Activated T-helper 9 cell treated with anti-CD3 and anti-CD28 coated beads, Interleukin-2, amount 50 U/mL, for 16 hours (primary cell): ENCODE data around the gene ZNF205.

Experiments
- DNase-seq: peaks from one replicate; pipeline ENCODE4 v3.0.0-alpha.2; 2020; ENCODE audit warnings: low read depth

ZNF205 gene

DNA sequence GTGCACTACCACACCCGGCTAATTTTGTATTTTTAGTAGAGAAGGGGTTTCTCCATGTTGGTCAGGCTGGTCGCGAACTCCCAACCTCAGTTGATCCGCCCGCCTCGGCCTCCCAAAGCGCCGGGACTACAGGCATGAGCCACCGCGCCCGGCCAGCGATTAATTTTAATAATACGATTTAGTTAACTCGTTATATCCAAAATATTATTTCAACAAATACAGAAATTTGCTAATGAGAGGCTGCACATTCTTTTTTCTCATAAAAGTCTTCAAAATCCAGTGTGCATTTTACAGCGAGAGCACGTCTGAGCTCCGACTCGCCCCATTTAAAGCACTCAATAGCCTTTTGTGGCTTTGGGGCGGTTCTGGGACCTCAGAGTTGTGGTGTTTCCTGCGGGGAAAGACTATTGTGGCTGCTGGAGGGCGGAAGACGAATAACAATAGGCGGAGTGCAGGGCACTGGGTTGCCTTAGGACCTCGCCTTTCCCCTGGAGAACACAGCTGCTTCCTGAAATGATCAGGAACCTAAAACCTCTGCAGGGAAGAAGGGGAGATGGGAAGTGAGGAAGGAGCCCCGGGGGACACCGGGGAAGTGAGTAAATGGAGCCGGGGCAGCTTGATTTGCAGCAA, 10.4 kb upstream of the ZNF205 start:
- DNase-seq = no peak

DNA sequence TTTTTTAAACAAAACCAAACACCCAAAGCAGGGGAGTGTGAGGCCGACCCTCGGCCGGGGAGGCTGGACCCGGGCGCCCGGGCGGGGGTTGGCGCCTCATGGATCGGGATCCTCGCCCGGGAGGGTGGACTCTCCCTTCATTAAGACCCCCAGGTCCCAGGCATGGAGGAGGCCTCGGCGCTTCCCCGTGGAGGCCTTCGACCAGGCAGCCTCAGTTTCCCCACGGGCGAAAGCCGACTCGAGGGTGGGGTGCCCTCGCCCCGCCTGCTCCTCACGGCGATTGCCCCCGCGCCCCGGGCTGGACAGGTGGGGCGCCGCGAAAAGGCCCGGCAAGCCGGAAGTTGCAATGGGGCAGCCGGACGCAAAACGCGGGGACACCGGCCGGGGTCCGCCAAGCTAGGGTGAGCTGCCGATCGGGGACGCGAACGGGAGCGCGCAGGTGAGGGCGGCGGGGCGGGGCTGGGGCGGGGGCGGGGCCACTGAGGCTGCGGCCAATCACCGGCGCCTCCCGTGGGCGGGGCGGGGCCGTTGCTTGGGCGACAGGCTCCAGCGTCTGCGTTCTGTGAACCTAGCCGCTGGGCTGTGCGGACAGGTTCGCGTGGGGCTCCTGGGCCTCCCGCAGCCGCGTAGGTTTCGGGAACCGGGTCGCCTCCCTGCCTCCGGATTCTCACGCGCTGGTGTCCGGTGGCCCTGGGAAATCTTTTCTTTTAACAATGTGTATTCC, 6.0 kb upstream of the ZNF205 start:
- peak; percentile 91 for DNase-seq

DNA sequence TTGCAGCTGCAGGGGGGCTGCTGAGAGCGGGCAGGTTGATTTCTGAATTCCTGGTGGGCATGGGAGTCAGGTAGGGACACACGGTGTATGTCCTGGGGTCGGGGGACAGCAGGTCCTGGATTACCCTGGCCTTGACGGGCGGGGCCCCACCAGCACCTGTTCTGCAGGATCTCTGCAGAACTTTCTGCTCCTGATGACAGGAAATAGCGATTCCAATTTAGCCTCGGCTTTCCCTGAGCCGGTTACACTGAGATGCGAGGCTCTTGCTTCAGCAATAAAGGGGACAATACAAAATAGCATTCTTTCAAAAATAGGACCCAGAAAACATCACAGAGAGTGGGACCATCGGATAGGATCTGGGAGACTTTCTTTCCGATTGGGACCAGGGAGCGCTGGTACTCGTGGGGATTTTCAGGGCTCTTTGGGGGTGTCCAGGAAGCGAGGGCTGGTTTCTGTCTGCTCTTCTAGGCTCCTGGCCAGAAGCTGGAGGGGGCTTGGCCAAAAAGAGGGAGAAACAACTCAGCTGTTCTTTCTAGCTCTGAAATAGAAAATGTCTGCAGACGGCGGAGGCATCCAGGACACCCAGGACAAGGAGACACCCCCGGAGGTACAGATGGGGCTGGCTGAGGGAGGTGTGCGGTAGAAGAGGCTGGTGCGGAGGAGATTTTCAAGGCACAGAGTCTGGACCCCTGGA, 642 bp downstream of the ZNF205 start:
- DNase-seq = no peak

DNA sequence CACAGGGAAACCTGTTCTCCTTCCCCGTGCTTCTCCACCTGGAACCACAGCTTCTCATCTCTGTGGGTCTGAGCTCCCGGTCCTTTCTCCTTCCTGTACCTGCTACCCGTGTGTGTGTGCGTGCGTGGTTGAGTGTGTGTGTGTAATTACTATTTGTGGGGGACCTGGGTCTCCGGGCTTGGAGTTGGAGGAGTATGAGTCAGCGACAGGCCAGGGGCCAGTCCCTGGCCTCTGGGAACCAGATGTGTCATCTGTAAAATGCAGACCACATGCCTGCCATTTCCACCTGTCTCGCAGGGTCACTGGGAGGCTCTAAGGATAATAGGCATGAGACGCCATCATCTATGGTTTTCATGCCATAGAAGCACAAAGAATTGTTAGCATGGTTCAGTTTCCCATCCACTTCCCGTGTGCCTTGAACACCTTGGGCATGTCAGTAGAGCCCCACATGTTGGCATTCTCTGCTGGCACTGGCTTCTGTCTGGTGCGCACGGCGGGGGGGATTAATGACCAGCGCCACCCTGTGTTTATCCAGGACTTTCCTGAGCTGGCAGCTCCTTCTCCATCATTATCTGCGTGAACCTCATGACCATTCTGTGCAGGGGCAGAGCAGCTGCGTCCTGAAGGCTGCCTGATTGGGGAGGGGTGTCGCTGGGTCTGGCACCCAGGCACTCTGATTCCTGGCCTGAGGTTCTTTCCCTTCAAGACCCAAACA, 1.5 kb downstream of the ZNF205 start:
- no peak for DNase-seq

DNA sequence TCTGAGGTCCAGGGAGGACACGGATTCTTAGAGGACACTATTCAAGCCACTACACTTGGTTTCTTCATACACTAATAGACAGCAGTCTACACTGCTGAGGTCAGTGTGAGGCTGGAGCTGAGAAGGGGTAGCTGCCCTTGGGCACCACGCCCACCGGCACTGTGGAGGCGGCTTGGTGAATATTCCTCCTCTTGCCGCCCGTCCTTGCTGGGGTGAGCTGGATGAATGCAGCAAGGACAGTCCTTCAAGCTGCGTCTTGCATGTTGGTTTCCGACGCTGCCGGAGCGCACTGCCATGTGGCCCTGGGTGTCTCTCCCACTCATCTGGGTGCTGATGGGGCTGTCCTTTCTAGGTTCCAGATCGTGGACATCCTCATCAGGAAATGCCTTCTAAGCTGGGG, 2.6 kb downstream of the ZNF205 start:
- DNase-seq = no peak

DNA sequence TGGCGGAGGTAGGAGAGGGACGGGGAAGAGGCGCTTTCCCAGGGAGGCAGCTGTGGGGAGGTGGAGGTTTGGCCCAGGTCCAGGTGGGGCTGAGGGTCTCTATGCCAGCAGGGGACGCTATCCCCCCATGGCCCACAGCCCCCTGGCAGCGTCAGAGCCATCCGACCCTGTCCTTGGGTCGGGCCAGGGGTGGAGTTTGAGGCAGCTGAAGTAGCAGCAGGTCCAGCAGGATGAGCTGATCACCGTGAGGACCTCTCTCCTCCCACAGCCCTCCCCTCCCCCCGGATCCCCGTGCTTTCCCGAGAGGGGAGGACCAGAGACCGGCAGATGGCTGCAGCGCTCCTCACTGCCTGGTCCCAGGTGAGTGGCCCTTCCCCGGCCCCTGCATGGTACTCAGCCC, 3.2 kb downstream of the ZNF205 start:
- no peak for DNase-seq

DNA sequence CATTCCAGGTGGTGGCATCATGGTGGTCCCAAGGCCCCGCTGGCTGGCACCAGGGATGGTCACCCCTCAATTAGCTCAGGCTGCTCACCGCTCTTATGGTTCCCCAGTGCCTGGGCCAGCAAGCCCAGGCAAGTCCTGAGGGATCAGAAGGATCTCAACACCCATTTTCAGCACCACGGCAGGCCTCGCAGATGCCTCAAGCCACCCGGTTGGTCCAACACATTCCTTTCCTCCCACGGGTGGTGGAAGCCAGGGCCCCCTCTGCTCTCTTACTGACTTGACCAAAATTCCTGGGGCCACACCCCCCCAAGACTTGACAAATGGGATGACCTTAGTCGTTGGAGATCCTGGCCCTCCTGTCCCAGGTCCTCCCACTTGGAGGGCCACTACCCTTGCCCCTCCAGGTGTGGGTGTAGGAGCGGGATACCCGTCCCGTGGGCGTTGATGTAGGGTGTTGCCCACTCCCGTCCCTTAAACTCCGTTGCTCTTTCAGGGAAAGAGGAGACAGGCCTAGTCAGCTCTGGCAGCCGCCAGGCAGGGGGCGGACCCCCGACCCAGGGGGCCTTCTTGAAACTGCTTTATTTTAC, 5.9 kb downstream of the ZNF205 start:
- no peak for DNase-seq

DNA sequence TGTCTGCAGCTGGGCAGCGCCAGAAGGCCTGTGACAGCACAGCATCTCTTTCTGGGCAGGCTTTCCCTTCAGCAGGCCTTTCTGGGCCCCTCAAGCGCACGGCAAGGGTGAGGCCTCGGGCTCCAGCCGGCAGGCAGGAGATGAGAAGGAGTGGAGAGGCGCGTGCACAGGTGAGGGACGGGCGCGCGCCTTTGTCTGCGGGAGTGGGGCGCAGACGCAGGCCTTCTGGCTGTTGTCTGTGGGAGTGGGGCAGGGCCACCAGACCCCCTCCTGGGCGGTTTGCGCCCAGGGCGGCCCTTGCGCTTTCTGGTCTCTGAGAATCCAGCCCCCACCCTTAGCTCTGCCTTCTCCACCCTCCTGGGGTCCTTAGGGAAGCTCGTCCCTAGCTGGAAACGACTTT, 6.5 kb downstream of the ZNF205 start:
- no peak for DNase-seq

DNA sequence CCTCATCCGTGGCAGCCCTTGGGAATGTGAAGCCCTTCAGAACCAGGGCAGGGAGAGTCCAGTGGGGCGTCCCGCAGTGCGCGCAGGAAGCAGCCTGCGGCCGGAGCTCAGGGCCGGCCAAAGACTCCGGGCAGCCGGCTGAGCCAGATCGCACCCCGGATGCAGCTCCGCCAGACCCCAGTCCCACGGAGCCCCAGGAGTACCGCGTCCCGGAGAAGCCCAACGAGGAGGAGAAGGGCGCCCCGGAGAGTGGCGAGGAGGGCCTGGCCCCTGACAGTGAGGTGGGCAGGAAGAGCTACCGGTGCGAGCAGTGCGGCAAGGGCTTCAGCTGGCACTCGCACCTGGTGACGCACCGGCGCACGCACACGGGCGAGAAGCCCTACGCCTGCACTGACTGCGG, 6.9 kb downstream of the ZNF205 start:
- DNase-seq = no peak

DNA sequence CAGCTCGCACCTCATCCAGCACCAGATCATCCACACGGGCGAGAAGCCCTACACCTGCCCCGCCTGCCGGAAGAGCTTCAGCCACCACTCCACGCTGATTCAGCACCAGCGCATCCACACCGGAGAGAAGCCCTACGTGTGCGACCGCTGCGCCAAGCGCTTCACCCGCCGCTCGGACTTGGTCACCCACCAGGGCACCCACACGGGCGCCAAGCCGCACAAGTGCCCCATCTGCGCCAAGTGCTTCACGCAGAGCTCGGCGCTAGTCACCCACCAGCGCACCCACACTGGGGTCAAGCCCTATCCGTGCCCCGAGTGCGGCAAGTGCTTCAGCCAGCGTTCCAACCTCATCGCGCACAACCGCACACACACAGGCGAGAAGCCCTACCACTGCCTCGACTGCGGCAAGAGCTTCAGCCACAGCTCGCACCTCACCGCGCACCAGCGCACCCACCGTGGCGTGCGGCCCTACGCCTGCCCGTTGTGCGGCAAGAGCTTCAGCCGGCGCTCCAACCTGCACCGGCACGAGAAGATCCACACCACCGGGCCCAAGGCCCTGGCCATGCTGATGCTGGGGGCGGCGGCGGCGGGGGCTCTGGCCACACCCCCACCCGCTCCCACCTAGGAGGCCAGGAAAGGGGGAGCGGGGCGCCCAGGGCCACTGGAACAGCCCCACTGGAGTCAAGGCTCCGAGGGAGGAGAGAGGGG, 7.5 kb downstream of the ZNF205 start:
- no peak for DNase-seq

DNA sequence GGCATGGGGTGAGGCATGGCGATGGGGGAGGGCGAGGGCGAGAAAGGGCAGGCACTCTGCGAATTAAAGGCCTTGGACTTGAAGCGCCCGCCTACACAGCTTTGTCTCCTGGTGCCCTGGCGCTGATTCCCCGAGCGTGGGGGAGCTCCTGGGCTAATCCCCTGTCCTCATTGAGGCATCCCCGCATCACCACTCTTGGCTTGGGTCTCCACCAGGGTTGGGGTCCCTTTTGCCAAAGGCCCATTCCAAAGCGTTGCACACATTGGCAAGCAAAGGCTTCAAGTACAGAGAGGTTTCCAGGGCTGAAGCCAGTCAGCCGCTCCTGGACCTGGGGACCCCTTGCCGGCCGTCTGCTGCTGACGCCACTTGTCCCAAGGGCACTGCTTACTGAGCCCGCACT, 8.0 kb downstream of the ZNF205 start:
- DNase-seq = no peak

DNA sequence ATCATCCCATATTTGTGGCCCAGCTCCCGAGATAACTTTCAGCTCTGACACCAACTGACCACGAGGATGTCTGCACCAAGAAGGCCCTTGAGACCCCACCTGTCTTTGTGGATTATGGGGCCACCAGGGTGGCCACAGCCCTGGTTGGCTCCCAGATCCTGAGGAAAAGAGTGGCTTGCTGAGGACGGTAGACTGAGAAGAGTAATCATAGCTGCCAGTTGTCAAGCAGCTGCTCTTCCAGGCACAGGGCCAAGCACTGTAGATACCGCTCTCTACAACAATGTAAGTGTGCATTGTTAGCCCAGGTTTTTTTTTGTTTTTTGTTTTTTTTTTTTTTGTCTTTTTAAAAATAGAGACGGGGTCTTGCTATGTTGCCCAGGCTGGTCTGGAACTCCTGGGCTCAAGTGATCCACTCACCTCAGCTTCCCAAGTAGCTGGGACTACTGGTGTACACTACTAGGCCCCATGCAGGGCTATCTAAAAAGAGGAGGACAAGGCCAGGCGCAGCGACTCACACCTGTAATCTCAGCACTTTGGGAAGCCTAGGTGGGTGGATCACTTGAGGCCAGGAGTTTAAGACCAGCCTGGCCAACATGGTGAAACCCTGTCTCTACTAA, 9.6 kb downstream of the ZNF205 start:
- no peak for DNase-seq

DNA sequence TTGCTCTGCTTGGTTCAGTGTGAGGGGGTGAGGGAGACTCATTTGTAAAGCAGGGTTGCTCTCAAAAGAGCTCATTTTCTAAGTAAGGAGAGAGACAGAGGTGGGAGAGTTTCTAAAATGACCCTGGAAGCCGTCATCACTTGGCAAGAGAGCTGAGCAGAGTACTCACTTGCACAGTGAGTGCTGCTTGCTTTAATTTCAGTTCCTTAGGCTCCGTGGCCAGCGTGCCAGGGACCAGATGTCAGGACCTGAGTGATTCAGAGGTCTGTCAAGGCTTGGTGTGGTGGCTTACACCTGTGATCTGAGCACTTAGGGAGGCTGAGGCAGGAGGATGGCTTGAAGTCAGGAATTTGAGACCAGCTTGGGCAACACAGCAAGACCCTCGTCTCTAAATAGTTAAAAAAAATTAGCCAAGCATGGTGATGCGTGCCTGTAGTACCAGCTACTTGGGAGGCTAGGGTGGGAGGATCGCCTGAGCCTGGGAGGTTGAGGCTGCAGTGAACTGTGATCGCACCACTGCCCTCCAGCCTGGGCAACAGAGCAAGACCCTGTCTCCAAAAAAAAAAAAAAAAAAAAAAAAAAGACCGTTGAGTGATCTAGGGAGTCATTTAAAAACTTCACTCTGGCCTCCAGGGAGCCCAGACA, 10.7 kb downstream of the ZNF205 start:
- DNase-seq = no peak

DNA sequence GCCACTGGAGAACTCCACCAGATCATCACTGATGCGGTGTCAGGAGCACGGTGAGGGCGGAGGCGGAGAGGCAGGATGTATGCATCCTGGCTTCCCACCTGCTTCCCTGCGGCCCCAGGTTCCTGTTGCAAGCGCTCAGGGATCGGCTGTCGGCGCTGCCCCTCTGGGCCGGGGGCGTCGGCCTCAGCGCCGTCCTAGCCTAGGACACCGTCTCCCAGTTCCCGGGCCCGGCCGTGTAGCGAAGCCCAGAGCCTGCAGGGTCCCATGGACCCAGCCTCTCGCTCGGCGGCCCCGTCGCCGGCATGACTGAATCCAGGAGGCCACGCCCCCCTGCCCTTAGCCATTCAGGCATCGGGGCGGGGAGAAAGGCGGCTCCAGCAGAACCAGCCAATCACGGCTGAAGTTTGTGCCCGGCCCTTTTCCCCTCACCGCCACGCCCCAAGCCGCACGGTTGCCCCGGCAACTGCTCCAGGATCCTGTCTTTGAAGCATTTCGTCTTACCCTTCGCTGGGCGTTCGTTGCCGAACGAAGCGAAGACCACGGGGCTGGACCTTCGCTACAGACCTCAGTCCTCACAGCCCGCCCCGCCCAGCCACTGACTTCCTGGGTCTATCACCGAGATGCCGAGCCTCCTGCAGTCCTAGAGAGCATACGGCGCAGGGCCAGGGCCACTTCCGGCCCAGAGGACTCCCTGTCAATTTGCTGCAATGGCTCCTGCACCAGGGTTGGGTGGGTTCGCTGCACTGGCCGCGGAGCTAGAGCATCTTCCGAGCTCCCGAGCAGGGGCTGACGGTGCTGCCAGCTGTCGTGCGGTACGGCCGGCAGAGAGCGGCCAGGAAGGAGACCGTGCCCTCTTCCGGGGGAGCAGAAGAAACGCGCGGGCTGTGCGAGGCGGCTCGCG, 11.8 kb downstream of the ZNF205 start:
- DNase-seq = peak; percentile 95

DNA sequence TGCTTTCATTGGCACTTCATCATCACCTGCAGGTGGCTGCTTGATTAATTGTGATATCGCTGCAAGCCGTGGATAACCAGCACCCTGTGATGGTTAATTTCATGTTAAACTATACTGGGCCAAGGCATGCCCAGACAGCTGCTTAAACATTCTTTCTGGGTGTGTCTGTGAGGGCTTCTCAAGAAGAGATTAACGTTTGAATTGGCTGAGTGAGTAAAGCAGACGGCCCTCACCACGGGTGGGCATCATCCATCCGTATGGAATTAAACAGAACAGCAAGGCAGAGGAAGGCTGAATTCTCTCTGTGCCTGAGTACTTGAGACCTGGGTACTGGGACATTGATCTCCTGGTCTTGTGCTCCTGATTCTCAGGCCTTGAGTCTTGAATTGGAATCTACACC, 15.4 kb downstream of the ZNF205 start:
- no peak for DNase-seq

DNA sequence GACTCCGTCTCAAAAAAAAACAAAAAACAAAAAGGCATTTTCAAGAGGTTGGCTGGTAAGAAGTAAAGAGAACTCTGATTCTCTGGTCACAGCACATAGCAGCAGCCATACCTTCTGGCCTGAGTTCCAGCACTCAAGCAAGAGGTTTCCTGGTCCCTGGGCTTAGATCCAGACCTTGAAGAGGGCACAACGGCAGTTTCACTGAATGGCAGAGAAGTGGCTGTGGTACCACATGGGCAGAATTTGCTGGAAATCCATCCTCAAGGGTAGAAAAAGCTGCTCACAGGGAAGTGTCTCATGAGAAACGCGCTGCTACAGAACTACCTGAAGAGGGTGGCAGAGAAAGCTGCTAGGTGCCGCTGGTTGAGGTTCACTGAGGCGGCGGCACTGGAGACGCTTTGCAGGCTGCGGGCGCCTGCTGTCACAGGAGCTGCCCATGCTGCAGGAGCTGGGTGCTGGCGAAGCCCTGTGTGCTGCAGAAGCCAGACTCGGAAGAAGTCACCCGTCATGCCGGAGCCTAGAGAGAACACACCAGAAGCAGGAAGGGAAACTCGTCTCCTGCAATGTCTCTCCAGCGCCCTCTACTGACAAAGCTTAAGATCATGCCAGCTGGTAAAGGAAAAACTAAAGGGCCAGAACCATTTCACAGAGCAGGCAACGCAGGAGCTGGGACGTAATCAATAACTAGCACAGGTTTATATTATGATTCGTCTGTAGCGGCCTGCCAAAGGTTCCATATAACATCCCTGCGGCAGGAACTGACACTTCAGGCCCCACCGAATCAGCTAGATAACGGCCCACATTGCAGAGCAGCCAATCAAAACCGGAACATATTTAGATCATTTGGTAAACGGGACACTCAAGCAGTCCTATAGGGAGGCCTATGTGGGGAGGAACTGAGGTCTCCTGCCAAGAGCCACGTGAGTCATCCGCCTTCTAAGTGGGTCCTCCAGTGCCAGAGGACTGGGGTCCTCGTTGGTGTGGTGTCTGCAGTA, 17.0 kb downstream of the ZNF205 start:
- DNase-seq = peak; percentile 52

DNA sequence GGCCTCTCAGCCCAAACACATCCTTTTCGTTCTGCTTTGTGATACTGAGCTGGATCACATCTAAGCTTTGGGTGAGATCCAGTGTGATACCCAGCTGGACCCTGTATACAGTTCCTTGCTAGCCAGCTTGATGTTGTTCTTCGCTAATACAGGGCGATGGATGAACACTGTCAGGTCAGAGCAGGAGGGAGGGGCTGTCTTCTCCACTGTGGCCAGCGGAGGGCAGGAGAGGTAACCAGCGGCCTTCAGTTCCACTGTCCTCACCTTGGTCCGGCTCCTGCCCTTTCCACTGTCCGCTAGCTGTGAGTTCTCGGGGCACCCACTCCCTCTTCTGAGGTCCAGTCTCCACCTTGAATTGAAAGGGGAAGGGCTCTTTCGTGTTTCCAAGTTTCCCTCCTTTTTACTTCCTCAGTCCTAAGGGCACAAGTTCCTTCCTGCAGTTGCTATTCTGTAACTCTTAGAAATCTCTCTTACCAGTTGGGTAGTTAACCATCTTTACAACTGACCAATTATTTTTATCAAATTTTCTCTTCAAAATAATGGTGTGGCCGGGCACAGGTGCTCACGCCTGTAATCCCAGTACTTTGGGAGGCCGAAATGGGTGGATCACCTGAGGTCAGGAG, 19.5 kb downstream of the ZNF205 start:
- peak; percentile 16 for DNase-seq

DNA sequence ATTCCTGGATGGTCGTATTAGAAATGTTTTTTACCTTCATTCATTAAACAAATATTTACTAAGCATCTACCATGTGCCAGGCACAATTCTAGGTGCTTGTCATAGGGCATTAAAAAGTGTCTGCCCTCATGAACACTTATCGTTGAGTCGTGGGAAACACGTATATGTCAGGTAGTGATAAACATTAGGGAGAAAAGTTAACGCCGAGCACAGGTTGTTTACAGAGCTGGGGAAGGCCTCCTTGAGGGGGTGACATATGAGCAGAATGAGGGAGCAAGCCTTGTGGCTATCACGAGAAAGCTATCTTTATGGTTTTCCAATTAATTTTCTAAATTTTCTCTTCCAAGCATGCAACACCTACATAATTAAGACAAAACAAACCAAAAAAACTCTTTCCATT, 21.5 kb downstream of the ZNF205 start:
- no peak for DNase-seq
